Esophagus (tissue), 2 donors: ENCODE data around the gene LTB4R2. TPM values are rescaled to one million over a fixed set of nuclear protein-coding genes. Genes with fewer than 3 reads are reported as not detected.

Source experiments
- polyA plus RNA-seq, 2 donors: library from polyadenylated mRNA; stranded (reverse); fragments of 200-250 nt; gene quantifications; one replicate each; pipeline ENCODE4 v1.2.3, GENCODE V29; 2013
- donor health status: healthy with polysubstance abuse.
- donor health status: Bipolar disorder and iron deficiency.

The LTB4R2 gene
- polyA plus RNA-seq, 2 donors, result 11.6 to 30.4 TPM

Other genes starting within 250 kb of the LTB4R2 start
- gene CPNE6, start 238.6 kb upstream of the LTB4R2 start, polyA plus RNA-seq, result under 1 TPM in 1 of 2 donors, not detected in 1; 0.06 TPM
- gene PCK2, start 215.8 kb upstream of the LTB4R2 start, polyA plus RNA-seq, result 10 to 100 TPM; 10.1 to 29.2 TPM
- gene DCAF11, start 195.4 kb upstream of the LTB4R2 start, polyA plus RNA-seq, result 10 to 100 TPM; 21.5 to 41.6 TPM
- gene NRL, start 195.2 kb upstream of the LTB4R2 start, polyA plus RNA-seq, result 1 to 10 TPM in 1 of 2 donors, under 1 TPM in 1; 0.86 to 1.4 TPM
- 1 to 10 TPM in 1 of 2 donors, under 1 TPM in 1; 0.60 to 1.1 TPM for gene FITM1, start 179.5 kb upstream of the LTB4R2 start, polyA plus RNA-seq
- gene PSME1, start 173.9 kb upstream of the LTB4R2 start, polyA plus RNA-seq, result 100 to 1,000 TPM; 146 to 198 TPM
- 10 to 100 TPM; 24.5 to 26.6 TPM for gene EMC9, start 168.5 kb upstream of the LTB4R2 start, polyA plus RNA-seq
- gene PSME2, start 163.5 kb upstream of the LTB4R2 start, polyA plus RNA-seq, result 100 to 1,000 TPM; 143 to 233 TPM
- gene RNF31, start 162.6 kb upstream of the LTB4R2 start, polyA plus RNA-seq, result 10 to 100 TPM; 27.4 to 70.6 TPM
- gene IRF9, start 148.9 kb upstream of the LTB4R2 start, polyA plus RNA-seq, result 10 to 100 TPM; 35.0 to 43.5 TPM
- 1 to 10 TPM; 3.9 to 10.0 TPM for gene REC8, start 138.1 kb upstream of the LTB4R2 start, polyA plus RNA-seq
- gene IPO4, start 121.3 kb upstream of the LTB4R2 start, polyA plus RNA-seq, result 10 to 100 TPM; 12.3 to 23.5 TPM
- 10 to 100 TPM; 10.0 to 25.8 TPM for gene TM9SF1, start 114.7 kb upstream of the LTB4R2 start, polyA plus RNA-seq
- under 1 TPM in 1 of 2 donors, not detected in 1; 0.10 TPM for gene TSSK4, start 104.4 kb upstream of the LTB4R2 start, polyA plus RNA-seq
- gene CHMP4A, start 96.7 kb upstream of the LTB4R2 start, polyA plus RNA-seq, result 10 to 100 TPM; 37.0 to 65.7 TPM
- 10 to 100 TPM; 12.1 to 12.8 TPM for gene MDP1, start 94.1 kb upstream of the LTB4R2 start, polyA plus RNA-seq
- 100 to 1,000 TPM; 116 to 220 TPM for gene NEDD8, start 77.8 kb upstream of the LTB4R2 start, polyA plus RNA-seq
- gene GMPR2, start 77.2 kb upstream of the LTB4R2 start, polyA plus RNA-seq, result 10 to 100 TPM; 24.5 to 35.0 TPM
- gene TINF2, start 67.5 kb upstream of the LTB4R2 start, polyA plus RNA-seq, result 10 to 100 TPM; 49.2 to 49.8 TPM
- gene TGM1, start 47.0 kb upstream of the LTB4R2 start, polyA plus RNA-seq, result 100 to 1,000 TPM; 609 to 890 TPM
- 100 to 1,000 TPM; 117 to 135 TPM for gene RABGGTA, start 38.5 kb upstream of the LTB4R2 start, polyA plus RNA-seq
- 10 to 100 TPM; 92.6 to 97.6 TPM for gene DHRS1, start 10.4 kb upstream of the LTB4R2 start, polyA plus RNA-seq
- gene NOP9, start 10.3 kb upstream of the LTB4R2 start, polyA plus RNA-seq, result 10 to 100 TPM in 1 of 2 donors, 1 to 10 TPM in 1; 9.3 to 10.8 TPM
- gene CIDEB, start 2.2 kb upstream of the LTB4R2 start, polyA plus RNA-seq, result 10 to 100 TPM; 24.3 TPM
- gene LTB4R, start 1.4 kb downstream of the LTB4R2 start, polyA plus RNA-seq, result 10 to 100 TPM; 63.3 to 73.6 TPM
- 10 to 100 TPM; 10.2 to 23.3 TPM for gene ADCY4, start 24.9 kb downstream of the LTB4R2 start, polyA plus RNA-seq
- 10 to 100 TPM; 13.3 to 14.4 TPM for gene RIPK3, start 29.9 kb downstream of the LTB4R2 start, polyA plus RNA-seq
- 10 to 100 TPM; 20.9 to 25.6 TPM for gene NFATC4, start 58.0 kb downstream of the LTB4R2 start, polyA plus RNA-seq
- gene NYNRIN, start 88.9 kb downstream of the LTB4R2 start, polyA plus RNA-seq, result 1 to 10 TPM; 4.8 to 5.6 TPM
- gene CBLN3, start 119.5 kb downstream of the LTB4R2 start, polyA plus RNA-seq, result under 1 TPM; 0.75 to 0.86 TPM
- gene KHNYN, start 119.8 kb downstream of the LTB4R2 start, polyA plus RNA-seq, result 10 to 100 TPM; 20.8 to 24.4 TPM
- 10 to 100 TPM; 38.1 to 39.8 TPM for gene SDR39U1, start 132.6 kb downstream of the LTB4R2 start, polyA plus RNA-seq
- gene CMA1, start 198.1 kb downstream of the LTB4R2 start, polyA plus RNA-seq, result under 1 TPM in 1 of 2 donors, not detected in 1; 0.35 TPM